GDM1 (cell line): ENCODE measurements around the gene FMNL2.
"Not testable (repeated sequence)": the region's sequence is repeated elsewhere in the genome, so short reads cannot be mapped to it uniquely, and the experiment has no call there.

Experiments
- DNase-seq: peaks from one replicate; lab custom pipeline; 2025; lab: John Stamatoyannopoulos, UW

FMNL2 gene

DNA sequence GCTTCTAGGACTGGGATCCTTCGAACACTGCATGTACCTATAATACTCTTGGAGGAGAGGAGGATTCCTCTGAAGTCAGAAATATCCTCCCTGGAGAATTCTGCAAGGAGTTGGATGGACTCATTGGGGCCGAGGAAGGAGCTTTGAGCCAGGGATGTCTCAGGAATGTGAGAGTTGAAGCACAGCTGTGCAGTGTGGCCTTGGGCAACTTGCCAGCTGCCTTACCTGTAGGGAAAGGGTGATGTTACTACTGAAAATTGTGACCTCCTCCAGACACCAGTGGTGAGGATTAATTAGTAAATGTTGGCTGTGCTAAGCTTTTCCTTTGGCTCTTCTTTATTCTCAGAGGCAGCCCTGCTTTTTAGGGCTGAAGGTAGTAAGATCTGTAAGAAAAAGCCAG, 41.4 kb downstream of the FMNL2 start:
- DNase-seq: no peak

DNA sequence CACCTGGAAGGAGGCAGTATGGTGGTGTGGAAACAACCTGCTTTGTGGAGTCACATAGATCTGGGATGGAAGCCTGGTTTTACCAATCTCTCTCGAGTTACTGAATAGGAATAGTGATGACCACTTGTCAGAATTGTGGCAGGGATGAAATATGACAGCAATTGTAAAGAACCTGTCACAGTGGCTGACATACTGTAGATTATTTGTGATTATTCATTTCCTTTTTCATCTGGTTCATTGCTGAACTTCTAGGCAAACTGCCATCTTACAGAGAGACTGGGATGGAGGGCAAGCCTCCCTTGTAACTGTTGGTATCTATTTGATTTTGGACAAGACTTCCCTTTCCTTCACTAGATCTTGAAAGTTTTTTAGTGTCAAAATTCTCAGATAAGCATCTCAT, 42.0 kb downstream of the FMNL2 start:
- DNase-seq: no peak

DNA sequence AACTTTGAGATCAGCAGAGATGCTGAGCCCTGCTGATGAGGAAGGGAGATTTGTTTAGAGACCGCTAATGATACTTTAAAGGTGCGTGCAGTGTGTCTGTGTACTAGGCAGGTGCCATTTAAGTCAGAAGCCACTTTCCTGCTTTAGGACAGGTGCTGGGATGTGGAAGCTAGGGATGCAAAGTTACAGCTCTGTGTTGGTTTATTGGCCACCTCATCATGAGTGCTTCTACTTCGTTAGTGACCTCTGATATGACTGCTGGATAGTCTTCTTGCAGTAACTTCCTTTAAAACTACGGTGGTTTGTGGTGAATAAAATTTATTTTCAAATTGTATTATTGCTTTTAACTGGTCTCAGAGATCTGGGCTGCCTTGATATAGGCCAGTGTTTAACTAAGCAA, 44.1 kb downstream of the FMNL2 start:
- no peak for DNase-seq

DNA sequence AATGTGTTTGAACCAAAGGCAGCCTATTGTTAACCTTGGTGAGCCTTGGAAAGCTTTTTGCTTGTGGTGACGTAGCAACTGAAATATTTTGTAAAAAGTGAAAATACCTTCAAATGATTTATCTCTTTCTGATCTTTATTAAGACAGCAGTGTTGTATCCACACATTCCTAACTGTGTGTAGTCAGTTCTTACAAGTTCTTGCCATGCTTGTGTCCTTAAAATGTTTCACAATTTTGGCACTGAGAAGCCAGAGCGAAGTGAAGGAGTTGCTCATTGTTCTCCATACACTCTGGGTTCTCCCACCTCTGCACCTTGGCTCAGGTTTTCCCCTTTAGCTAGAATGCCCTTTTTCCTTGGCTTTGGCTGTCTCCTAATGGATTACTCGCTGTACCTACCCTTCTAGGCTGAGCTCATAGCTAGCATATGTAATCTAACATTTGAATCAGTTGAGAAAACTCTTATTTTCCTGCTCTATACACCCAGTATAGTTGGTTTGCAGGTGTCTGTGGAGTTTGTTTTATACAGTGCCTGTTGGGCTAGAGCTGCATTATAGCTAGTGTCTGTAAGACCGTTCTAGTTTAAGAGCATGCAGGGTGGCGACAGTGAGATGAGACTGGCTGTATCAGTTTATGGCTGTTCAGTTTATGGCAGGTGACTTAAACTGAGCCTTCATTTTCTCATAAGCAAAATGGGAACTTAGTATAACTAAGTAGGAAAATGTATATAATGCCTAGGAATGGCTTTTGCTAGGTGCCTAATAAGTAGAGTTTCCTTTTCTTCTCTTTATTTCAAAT, 45.5 kb downstream of the FMNL2 start:
- DNase-seq: no peak

DNA sequence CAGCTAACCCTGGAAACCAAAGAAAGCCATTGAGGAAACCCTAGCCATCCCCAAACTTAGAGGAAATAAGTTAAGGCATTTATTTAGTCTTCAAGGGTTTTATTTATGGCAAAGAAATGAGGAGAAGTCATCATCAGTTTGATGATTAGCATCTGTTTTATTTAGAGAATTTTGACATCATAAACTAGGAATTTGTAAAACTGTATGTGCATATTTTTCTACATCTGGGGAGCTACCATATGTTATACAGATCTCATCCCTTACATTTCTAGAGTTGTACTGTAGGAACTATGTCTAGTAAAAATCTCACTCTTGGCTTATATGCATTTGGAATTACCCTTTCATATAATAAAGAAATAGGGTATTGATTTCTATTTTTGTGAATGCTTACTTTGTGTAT, 48.7 kb downstream of the FMNL2 start:
- no peak for DNase-seq

DNA sequence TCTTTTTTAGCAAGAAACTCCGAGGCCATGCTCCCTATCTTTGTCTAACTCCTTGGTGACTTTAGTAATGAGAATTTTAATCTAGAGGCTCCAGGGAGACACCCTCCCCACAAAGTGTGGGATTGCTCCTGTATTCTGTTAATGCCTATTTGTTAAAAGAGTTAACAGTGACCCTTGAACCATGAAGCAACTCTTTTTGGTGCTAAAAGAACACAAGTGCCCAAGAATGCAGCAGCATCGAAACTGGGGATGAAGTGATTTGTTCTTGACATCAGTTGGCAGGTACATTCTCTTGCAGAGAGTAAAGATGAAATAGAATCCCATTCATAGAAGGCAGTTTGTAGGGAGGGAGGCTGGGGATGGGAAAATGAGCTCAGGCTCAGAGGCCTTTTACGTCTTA, 50.0 kb downstream of the FMNL2 start:
- DNase-seq: no peak

DNA sequence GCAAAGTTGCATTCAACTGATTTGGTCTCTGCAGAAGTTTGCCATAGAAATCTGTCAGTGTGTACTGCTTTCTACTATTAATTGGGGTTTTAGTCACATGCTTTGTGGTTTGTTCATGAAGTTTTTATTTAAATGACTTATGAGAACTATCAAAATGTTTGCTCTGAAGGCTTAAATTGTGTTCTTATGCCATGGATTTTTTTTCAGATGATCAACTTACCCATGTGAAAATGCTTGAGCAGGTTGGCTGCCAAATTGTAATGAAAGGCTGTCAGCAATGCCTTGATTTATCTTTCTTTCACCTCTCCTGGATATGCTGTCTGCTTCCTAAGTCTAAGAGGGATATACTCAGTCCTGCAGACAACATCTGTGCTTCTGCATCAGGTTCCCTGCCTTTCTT, 50.7 kb downstream of the FMNL2 start:
- DNase-seq: no peak

DNA sequence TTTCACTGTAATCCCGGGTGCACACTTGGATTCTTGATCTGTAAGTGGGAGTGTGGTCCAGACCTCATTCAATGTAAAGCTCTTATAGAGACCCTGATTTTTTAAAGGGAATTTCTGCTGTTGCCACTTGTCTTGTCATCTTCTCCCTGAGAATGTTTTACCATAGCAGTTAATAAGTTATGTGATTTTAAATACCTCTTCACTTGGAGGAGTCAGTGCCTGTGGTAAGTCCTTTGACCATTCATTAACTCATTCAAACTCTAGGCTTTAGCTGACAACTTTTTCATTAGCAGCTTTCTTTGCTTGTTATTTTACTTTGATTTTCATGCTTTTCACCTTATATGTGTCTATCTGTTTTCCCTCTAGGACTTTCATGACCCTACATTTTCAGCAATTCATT, 51.3 kb downstream of the FMNL2 start:
- DNase-seq: no peak

DNA sequence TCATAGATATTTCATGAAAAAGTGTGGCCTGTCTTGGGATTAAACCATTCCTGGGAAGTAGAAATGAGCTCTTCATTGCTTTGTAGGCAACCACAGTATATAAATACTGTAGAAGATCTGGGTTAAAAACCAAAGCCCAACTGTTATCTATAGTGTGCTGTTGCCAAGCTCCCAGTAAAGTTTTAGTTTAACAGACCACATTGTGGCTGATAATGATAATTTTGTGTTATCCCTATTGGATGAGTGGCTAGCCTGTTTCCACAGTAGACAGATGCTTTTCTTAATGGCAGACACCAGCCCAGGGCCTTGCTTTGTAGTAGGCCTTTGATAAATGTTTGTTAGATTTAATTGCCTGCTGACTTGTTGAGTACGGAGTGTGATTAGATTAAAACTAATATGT, 52.1 kb downstream of the FMNL2 start:
- no peak for DNase-seq

DNA sequence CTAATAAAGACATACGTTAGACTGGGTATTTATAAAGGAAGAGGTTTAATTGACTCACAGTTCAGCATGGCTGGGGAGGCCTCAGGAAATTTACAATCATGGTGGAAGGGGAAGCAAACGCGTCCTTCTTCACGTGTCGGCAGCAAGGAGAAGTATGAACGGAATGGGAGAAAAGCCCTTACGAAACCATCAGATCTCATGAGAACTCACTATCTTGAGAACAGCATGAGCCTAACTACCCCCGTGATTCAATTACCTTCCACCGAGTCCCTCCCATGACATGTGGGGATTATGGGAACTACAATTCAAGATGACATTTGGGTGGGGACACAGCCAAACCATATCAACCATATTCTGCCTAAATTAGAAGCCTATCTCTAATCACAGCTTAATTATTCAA, 53.3 kb downstream of the FMNL2 start:
- not testable (repeated sequence) for DNase-seq

DNA sequence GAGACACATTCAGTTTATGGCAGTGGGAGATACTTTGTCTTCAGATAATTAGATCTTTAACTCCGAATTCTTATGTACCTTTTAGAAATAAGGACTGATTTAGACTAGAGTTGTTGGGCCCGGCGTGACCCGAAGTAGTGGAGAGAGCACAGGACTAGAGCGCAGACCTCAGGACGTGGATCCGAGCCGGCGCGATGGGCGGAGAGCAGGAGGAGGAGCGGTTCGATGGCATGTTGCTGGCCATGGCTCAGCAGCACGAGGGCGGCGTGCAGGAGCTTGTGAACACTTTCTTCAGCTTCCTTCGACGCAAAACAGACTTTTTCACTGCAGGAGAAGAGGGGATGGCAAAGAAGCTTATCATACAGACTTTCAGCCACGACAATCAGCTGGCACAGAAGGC, 54.5 kb downstream of the FMNL2 start:
- no peak for DNase-seq

DNA sequence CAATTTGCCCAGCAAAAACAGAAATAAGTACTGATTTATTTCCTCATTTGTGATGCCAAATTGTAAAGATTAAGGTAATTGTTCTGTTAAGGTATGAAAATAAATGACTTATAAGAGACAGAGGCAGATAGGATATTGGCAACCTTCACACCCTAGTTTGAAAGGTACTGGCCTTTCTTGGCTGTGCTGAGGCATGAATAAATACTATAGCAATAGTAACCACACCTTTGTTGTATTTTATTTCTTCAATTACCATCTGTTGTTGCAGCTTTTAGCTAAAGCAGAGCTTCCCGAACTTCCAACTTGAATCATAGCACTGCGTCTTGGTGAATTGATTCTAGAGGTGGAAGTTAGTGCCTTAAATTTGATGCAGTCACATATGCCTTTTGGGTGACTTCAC, 55.9 kb downstream of the FMNL2 start:
- DNase-seq: no peak

DNA sequence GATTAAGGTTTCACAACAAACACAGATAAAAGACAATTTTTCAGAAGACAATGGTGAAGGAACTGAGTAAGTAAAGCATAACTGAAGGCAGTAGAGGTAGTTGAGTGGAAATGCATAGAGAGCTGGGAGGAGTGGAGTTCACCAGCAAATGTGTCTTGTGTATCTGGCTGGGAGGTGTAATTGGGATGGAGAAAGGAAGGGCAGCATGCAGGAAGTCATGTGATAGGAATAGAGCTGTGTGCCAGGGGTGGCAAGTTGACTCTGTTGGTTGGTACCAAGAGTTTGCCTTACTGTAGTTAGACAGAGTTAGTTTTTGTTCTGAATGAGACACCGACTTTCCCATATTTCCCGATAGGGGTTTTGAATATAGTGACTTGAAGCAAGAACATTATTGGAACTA, 56.3 kb downstream of the FMNL2 start:
- DNase-seq: no peak

DNA sequence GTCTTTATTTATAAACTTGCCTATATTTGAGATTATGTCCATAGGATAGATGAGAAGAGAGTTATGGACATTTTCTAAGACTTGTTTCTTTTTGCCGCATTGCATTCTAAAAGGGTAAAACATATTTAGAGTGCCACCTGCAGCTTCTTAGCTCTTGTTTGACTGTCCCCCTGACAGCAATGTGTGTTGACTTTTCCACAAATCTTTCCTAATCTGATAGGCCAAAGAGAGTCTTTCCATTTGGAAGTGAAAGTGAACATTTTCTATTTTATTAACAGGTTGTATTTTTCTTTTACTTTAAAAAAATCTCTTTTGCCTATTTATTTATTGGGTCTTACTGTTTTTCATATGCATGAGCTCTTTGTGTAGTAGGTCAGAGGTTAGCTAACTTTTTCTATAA, 58.4 kb downstream of the FMNL2 start:
- no peak for DNase-seq

DNA sequence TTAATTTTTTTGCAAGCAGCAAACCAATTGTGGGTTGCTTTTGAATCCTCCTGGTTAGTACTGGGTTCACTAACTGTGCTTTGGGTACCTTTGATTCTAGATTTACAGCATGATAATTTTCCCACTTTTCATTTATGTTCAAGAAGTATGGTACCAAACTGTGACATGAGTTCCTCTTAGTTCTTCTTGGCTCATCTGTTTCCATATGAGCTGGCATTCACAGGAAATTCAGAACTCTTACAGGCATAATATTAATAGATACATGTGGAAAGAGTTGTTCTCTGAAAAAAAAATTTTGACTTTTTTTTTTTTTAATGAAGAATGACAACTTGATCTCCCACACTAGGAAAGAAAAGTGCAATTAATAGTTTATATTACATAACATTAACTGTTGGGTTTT, 59.4 kb downstream of the FMNL2 start:
- DNase-seq: no peak

DNA sequence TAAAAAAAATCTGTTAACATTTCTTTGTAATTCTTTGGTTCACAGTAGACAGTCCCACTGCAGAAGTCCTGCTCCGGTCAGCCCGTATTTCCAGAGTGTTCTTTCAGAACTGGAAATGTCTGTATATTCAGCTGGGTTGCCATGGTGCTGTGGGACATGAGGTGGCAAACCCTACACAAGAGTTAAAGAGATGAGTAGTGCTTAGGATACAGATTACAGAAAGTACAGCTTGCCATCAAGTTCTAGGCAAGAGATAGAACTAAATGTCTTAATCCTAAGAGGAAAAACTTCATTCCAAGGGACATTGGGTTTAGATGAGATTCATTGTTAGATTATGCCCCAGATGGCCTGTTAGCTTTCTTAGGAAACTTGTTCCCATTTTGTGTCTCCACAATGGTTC, 60.1 kb downstream of the FMNL2 start:
- DNase-seq: no peak

DNA sequence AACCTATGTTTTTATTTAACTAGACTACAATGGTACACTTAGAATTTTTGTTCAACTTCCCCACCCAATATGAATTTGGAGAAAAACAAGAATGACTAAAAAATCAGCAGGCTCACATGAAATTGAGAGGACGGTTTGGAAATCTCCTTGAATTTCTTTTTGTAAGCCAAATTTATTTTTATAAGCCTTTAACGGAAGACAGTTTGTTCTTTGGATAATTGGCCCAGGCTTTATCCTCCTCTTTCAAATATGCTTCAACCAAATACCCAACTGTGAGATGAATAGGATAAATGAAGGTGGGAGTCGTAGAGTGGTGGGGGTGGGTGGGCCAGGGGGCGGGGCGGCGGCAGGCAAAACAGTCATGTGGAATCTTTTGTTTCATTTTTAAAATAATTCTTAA, 60.6 kb downstream of the FMNL2 start:
- DNase-seq: no peak

DNA sequence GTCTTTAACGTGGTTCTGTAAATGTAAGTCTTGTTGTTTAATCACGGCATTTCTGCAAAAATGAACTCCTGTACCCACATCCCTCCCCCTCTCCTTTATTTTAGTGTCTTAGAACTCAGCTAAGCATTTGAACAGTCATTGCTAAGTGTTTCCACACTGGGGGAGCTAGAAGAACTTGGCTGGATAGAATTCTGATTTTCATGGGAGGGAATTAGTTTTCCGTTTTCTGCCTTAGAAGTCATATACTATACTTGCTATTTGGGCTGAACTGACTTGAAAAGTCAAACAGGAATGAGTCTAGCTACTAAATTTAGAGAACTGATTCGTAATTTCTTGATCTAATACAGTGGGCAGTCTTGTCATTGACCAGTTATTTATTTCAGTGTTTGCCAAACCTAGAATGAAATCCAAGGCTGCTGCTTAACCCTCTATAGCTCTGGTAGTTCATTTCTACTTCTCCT, 61.1 kb downstream of the FMNL2 start:
- no peak for DNase-seq

DNA sequence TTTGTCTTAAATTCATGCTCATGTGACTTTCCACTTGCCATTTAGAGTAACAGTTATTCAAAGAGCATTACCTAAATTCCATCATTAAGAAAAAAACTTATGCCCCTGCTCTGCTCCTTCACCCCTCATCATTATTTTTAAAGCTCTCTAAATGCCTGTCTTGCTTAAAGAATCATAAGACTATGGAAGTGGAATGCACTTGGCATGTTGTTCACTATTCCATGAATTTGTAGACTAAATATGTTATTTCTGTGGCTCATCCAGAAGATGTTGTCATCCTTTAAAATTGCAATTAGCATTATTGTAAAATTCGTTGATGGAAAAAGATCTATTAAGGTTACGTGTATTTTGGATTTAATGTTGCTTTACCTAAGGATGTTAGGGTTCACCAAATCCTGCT, 61.8 kb downstream of the FMNL2 start:
- DNase-seq: no peak

DNA sequence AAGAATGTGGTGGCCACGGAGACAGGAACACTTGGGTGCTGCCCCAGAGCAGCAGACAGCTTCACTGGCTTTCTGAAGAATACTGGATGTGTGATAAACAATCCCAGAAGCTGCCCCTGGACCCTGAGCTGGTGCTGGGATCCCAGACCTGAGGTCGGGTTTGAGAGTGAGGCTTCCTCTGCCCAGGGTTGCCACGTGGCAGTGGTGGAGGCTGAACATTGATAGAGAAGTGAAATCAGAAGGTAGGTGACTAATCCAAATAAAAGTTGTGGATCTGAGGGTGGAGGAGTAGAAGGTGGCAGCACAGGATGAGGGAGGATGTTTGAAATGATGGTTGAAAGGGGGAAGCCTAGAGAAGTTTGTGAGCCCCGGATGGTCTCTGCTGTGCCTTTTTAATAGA, 64.0 kb downstream of the FMNL2 start:
- no peak for DNase-seq

DNA sequence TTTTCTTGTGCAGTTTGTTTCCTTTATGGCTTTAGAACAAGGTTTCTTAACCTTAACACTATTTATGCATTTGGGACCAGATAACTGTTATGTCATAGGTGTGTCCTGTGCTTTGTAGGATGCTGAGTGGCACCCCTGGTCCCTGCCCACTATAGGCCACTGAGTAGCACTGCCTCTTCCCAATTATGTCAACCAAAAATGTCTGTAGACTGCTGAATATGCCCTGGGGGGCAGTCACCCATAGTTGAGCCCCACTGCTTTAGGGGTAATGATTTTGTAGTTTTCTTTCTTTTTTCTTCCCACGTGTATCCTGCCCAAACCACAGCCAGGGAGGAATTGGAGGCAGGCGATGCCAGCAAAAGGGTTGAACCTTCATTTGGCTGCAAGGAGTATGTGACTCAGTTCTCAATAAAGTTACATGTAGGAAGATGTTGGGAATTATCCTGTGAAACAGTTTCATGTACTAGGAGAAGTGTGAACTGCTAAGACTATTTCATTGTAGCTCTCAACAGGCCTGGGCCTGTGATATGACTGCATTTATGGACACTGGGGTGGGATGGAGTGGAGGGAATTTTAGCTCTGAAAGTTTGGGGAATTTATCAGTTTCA, 65.7 kb downstream of the FMNL2 start:
- no peak for DNase-seq

DNA sequence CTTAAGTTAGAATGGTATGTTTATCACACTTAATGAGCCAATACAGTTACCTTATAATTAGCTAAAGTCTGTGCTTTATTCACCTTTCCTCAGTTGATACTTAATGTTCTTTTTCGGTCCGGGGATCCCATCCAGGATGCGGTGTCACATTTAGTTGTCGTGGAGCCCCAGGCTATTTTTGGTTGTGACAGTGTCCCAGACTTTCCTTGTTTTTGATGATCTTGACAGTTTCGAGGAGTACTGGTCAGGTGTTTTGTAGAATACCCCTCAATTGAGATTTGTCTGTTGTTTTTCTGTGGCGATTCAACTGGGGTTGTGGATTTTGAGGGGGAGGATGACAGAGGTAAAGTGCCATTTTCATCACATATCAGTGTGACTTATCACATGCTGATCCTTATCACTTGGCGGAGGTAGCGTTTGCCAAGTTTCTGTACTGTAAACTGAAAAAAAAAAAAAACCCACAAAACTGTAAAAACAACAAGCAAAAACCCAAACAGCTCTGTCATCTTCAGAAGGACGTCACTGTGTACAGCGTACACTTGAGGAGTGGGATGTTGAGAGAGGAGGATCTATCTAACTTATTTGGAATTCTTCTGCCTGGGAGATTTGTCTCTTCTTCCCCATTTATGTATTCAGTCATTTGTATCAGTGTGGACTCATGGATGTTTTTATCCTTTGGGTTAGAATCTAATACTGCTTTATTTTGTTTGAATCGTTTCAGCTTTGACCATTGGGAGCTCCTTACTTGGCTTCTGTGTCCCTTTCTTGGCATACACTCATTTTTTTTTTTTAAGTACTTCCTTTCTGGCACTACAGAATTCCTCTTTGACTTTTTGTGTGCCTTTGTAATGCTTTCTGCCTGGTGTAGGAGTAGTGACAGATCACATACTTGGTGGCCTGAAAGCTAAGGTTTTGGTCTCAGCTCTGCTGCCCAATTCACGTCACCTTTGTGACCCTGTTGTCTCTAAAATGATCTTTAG, 68.1 kb downstream of the FMNL2 start:
- no peak for DNase-seq
